GM21381 (cell line): Measurements from ENCODE around the gene ANKRD11.
A peak's percentile ranks its signal among the peaks of the same experiment; 100 is the strongest.
"Not testable (repeated sequence)": the region's sequence is repeated elsewhere in the genome, so short reads cannot be mapped to it uniquely, and the experiment has no call there.

Experiments
- ATAC-seq: cut with Tn5 transposase; IDR thresholded peaks from one replicate; pipeline ENCODE4 v1.9.1; 2021; ENCODE audit warnings: mild to moderate bottlenecking, moderate library complexity; ENCODE audit not compliant: unreplicated experiment

ANKRD11 gene

GRCh38 chr16:89334988-89335802 lies 155.2 kb downstream of the ANKRD11 start:
- ATAC-seq = no peak

- no peak for ATAC-seq
Measured at GRCh38 chr16:89334461-89334860, 155.9 kb downstream of the ANKRD11 start.

- ATAC-seq = no peak
Measured at GRCh38 chr16:89334050-89334449, 156.3 kb downstream of the ANKRD11 start.

DNA sequence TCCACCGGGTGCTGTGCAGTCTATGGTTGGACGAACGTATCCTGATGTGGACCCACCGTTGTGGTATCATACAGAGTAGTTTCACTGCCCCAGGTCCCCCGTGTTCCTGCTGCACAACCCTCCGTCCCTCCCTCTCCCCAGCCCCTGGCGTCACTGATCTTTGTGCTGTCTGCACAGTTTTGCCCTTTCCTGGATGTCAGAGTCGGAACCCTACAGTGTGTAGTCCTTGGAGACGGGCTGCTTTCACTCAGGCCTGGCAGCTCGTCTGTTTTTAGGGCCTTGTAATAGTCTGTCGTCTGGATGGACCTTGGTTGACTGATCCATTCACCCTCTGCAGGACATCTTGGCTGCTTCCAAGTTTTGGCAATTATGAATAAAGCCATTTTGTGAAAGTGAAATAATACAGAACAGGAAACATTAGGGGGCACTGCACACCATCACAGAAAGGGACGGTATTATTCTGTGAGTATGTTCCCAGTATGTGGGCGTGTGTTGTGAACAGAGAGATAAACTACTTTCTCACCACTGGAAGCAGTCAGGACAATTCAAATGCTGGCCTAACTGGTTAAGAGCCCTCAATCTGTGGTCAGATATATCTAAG lies 156.9 kb downstream of the ANKRD11 start:
- not testable (repeated sequence) for ATAC-seq

DNA sequence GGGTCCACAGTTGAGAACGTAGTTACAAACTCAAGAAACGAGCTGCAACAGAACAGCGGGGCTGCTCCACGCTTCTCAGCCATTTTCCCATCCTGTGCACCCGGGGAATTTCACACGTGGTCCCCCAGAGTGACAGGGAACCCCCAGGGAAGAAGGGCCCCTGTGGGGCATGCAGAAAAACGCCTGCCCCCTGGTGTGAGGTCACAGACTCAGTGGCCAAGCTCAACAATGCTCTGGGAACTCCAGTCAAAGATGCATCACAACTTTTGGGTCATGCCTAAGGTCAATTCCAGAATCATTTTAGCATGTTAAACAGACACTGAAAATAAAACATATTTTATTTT lies 157.5 kb downstream of the ANKRD11 start:
- no peak for ATAC-seq

- no peak for ATAC-seq
Measured at GRCh38 chr16:89332243-89332901, 158.0 kb downstream of the ANKRD11 start.

DNA sequence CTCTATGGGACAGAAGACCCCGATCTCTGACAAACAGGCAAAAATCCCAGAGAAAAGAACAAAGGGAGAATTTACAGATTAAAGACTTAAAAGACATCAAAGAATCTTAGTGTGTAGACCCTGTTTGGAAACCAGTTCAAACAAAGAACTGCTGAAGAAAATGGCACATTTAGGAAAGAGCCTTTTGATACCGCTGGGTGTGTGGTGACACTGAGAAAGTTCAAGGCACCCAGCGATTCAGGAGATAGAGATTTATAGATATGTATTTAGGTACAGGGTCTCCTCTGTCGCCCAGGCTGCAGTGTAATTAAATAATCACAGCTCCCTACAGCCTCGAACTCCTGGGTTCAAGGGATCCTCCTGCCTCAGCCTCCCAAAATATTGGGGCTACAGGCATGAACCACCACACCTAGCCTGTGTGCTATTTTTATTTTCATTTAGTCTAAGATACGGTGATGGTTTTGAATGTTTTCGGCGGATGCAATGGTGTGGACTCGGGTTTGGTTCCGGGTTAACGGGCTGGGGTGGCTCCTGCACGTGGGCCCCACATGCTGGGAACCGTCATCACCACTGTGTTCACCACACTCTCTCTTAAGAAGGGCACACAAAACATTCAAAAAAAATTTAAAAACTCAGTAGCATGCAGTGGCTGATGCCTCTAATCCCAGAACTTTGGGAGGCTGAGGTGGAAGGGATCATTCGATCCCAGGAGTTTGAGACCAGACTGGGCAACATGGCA lies 158.8 kb downstream of the ANKRD11 start:
- no peak for ATAC-seq

GRCh38 chr16:89330177-89330856 lies 160.0 kb downstream of the ANKRD11 start:
- ATAC-seq = no peak

GRCh38 chr16:89329830-89330176 lies 160.6 kb downstream of the ANKRD11 start:
- ATAC-seq = not testable (repeated sequence)

DNA sequence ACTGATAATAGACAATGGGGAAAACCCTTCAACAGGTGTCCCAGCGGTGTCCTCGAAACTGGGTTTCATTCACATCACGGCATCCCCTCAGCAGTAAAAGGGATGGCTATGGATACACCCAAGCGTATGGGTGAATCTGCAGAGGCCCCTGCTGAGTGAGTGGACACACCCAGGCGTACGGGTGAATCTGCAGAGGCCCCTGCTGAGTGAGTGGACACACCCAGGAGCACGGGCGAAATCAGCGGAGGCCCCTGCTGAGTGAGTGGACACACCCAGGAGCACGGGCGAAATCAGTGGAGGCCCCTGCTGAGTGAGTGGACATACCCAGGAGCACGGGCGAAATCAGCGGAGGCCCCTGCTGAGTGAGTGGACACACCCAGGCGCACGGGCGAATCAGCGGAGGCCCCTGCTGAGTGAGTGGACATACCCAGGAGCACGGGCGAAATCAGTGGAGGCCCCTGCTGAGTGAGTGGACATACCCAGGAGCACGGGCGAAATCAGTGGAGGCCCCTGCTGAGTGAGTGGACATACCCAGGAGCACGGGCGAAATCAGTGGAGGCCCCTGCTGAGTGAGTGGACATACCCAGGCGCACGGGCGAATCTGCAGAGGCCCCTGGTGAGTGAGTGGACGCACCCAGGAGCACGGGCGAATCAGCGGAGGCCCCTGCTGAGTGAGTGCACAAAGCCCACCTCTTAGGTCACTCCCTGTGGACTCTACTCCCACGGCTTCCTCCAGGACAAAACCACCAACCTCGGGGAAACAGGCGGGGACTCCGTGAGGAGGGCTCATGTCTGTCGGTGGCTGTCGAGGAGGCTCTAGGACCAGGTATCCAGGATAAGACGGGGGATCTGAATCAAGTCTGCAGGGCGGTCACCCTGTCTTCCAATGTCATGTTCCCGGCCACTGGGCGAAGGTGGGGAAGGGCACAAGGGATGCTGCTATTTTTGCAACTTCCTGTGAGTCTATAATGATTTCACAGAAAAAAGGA lies 161.7 kb downstream of the ANKRD11 start:
- ATAC-seq = not testable (repeated sequence)

- no peak for ATAC-seq
Measured at GRCh38 chr16:89326721-89327120, 163.6 kb downstream of the ANKRD11 start.

DNA sequence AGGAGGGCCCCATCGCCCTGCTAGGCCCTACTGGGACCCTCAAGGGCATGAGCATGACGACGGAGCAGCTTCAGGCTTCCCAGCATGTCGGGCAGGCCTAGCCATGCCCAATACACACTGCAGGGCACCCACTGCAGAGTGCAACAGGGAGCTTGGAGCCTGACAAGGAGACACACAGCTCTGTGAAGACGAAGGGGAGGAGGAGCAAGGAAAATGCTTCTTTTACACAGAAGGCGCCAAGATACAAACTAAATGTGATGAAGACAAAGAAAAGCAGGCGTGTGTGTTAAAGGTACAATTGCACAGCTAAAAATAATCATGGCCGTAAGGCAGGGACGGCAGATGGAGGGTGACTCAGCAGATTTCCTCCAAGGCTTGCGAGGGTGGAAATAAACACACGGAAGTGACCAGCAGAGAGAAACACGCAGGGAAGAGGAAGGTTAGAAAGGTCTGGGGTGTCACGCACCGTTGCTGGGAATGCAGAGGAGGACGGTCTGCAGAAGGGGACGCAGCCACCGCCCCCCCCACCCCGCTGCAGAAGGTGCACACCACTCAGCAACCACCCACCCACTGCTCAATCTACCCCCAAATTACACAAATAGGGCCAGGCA lies 164.4 kb downstream of the ANKRD11 start:
- ATAC-seq = no peak

- peak; percentile 54 for ATAC-seq
Measured at GRCh38 chr16:89324056-89325010, 166.0 kb downstream of the ANKRD11 start.

DNA sequence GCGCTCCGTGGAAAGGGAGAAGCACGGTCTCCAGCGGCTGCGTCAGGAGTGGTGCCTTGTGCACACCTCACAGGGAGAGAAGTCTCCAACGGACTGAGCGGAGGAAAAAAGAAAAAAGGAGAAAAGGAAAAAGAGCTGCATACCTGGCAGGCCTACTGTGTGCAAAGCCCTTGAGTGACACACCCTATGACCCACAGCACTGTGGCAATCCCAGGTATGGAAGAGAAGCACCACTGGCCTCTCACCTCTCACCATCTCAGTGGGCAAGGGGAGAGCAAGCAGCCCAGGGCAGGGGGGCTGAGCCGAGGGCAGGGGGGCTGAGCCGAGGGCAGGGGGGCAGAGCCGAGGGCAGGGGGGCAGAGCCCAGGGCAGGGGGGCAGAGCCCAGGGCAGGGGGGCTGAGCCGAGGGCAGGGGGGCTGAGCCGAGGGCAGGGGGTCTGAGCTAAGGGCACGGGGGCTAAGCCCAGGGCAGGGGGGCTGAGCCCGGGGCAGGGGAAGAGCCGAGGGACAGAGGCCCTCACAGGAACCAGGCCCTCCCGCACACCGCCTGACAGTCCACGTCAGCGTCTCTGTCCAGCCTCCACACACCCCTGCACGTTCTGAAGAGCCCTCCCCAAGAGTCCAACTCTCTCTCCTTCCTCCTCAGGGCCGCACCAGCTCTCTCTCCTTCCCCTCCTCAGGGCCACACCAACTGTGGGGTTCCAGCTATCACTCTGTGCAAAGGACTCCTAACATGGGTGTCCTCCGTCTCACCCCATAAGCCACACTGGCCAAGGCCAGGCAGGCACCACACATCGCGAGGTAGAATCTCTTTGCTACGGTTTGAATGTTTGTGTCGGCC lies 167.0 kb downstream of the ANKRD11 start:
- ATAC-seq = no peak

DNA sequence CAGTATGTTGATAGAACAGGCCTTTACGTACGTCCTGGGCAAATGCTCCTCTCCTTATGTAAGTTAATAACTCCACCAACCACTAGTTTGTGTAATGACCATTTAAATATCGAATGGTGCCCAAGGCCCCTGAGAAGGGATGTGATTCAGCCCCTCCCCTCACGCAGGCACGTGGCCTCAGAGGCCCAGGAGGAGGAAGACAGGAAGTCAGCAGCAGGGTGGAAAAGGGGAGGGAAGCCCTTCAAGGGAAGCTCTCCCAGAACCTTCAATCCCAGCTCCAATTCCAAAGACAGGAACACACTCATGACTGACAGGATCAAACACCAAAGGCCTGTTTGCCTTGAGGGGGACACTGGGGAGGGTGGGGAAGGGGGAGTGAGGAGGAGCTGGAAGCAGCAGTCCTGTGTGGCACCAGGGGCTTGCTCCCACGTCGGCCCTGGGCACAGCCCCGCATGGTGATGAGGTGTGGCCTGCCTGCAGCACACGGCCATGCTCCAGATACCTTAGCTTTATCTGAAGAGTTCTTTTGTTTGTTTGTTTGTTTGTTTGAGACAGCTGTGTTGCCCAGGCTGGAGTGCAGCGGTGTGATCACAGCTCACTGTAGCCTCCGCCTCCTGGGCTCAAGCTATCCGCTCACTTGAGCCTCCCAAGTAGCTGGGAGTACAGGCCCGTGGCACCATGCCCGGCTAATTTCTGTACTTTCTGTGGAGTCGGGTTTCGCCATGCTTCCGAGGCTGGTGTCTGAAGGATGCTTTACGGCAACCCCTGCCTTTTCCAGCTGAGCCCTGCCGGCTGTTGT lies 167.8 kb downstream of the ANKRD11 start:
- ATAC-seq = no peak

- no peak for ATAC-seq
Measured at GRCh38 chr16:89320782-89321501, 169.4 kb downstream of the ANKRD11 start.
